Subcutaneous adipose tissue (tissue), 4 donors: ENCODE data around the gene PRAME. TPM values are rescaled to one million over a fixed set of nuclear protein-coding genes. Genes with fewer than 3 reads are reported as not detected.

Experiments used
- CTCF ChIP-seq: fragments of 450-650 bp; IDR thresholded peaks from one replicate; pipeline ENCODE4 v1.5.1; 2016; ENCODE audit warnings: low read depth, mild to moderate bottlenecking, control low read depth, antibody characterized with exemption, moderate library complexity
- total RNA-seq, 4 donors: library from RNA; depleted of rRNA; stranded (reverse); fragments of >200 nt; gene quantifications; one replicate each; pipeline ENCODE4 v1.1.0, GENCODE V29; 2016

PRAME gene
- total RNA-seq, 4 donors from 2014 or later = not detected

- no peak for TF ChIP-seq CTCF
These were observed 5.9 kb downstream of the PRAME start for GRCh38 chr22:22553141-22553540.

- no peak for TF ChIP-seq CTCF
These were observed 6.4 kb downstream of the PRAME start for GRCh38 chr22:22552630-22553029.

GRCh38 chr22:22550789-22551434 is 8.2 kb downstream of the PRAME start:
- TF ChIP-seq CTCF = no peak

GRCh38 chr22:22548910-22549309 is 10.2 kb downstream of the PRAME start:
- no peak for TF ChIP-seq CTCF

GRCh38 chr22:22548317-22548716 is 10.7 kb downstream of the PRAME start:
- TF ChIP-seq CTCF = no peak

GRCh38 chr22:22547692-22548300 is 11.3 kb downstream of the PRAME start:
- TF ChIP-seq CTCF = no peak

GRCh38 chr22:22547226-22547625 is 11.8 kb downstream of the PRAME start:
- no peak for TF ChIP-seq CTCF
